ENCODE measurements around the gene TIMM44.
"Not testable (repeated sequence)": the region's sequence is repeated elsewhere in the genome, so short reads cannot be mapped to it uniquely, and the experiment has no call there.

Gene TIMM44

GRCh38 chr19:7941895-7942596 lies 1.4 kb downstream of the TIMM44 start:
- no peak for DNase-seq

- no peak for DNase-seq
These were observed 2.6 kb downstream of the TIMM44 start for GRCh38 chr19:7940841-7941240.

GRCh38 chr19:7934766-7935165 lies 8.7 kb downstream of the TIMM44 start:
- no peak for DNase-seq

DNA sequence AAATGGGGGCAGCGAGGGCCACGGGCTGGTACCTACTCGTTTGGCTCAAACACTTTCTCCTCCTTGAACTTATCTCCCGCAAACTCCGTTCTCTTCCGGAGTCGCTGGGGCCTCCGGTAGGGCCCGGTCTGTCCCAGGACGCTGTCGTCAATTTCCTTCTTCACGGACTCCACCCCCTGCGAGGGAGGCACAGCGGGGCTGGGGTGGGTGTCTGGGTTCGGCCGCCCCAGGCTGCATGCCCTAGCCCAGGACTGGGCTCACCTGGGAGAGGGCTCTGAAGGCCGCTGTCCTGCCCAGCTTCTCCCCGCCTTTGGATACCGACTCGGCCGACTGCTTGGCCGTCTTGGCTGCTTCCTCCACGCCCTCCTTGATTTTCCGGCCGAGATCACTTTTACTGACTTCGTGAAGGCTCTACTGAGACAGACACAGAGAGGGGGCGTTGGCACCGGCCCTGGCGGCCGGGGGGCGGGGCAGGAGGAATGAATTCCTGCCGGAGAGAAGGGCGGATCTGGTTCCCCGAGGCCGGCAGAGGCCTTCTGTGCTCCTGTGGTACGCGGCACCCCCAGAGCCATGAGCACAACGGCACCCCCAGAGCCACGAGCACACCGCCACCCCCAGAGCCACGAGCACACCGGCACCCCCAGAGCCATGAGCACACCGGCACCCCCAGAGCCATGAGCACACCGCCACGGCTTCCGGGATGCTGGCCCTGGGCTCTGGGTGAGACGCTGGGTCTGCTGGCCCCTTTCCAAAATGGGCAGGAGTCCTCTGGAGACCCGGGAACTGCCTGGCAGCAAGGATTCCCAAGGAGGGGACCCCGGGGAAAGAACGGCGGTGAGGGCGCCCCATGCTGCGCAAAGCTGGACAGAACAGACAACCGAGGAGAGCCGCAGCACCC lies 9.4 kb downstream of the TIMM44 start:
- no peak for DNase-seq

DNA sequence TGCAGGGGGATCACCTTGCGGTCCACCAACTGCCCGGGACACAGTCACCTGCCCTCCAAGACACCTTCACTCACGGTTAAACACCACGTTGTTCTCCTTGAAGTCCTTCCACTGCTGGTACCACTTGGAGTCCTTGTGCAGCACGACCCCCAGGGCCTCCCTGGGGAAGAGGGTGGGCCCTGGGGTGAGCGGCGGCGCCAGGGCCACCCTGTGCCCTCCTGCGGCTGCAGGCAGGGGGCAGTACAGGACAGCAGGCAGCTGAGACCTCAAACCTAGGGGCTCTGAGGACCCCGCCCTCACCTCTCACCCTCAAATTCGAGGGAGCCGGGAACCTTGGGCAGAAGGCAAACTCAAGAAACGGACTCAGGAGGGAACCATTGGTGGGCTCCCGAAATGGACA lies 10.1 kb downstream of the TIMM44 start:
- no peak for DNase-seq

GRCh38 chr19:7932930-7933300 lies 10.6 kb downstream of the TIMM44 start:
- DNase-seq: no peak

DNA sequence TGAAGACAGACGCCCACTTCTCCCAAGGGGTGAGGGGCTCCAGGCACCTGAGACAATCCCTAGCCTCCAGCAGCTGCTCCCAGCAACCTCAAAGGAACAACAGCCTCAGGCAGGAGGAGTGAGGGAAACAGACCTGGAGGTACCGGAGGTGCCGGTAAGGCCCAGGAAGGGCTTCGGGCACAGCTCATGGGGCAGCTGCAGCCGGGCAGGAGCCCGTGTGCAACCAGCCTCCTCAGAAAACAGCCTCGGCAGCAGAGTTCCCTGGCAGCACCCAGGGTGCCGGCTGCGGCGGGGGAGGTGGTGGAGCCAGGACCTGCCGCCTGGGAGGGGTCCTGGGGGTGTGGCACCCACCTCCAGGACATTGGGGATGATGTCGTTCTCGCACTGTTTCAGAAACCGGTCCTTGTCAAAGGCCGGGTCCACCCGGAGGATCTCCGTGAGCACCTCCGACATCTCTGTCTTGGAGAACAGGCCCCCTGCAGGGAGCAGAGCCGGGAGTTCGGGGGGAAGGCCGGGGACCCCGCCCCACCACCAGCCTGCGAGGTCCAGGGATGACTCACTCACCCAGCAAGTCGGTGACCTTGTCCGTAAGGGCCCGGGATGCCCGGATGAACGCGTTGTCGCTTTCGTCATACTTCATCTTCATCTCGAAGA lies 11.1 kb downstream of the TIMM44 start:
- no peak for DNase-seq

DNA sequence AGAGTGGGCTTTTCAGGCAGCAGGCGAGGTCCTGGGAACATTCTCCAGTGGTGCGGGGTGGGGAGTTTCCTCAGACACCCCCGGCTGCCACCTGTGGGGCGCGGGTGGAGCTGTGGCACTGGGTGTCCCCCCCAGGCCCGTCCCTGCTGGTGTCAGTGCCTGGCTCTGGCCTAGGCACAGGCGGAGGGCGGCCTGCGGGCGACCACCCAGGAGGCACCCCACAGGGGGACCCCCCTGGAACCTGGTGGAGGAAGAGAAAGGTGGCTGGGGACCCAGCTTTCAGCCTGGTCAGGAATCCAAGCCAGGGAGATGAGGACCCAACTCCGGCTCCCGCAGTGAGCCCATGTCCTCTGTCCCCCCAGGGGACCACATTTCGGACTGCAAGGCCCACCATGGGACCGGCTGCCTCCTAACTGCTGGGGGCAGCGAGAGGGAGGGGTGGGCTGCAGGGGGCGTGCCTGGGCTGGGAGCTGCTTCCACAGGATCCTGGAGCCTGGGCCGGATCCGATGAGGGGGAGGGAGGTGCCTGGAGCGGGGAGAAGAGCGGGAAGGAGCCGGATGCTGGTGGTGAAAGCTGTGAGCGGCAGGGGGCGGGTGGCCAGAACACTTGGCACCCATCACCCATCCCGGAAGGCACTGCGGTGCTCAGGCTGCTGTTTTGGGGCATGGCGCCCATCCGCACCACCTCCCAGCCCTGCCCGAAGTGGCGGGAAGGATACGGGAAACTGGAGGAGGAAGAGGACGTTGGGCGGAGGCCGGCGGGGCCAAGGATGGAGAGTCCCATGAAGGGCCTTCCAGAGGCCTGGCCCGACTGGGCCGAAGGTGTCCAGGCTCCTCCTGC lies 12.0 kb downstream of the TIMM44 start:
- DNase-seq: no peak

- no peak for DNase-seq
These were observed 12.7 kb downstream of the TIMM44 start for GRCh38 chr19:7930765-7931164.

DNA sequence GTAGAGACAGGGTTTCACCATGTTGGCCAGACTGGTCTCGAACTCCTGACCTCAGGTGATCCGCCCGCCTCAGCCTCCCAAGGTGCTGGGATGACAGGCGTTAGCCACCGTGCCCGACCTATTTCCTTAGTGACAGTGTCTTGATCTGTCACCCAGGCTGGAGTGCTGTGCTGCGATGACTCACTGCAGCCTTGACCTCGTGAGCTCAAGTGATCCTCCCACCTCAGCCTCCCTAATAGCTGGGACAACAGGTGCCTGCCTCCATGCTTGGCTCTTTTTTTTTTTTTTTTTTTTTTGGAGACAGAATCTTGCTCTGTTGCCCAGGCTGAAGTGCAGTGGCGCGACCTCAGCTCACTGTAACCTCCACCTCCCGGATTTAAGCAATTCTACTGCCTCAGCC lies 13.4 kb downstream of the TIMM44 start:
- not testable (repeated sequence) for DNase-seq

GRCh38 chr19:7928741-7929701 lies 14.4 kb downstream of the TIMM44 start:
- peak; percentile 77 for DNase-seq

- DNase-seq: no peak
These were observed 15.1 kb downstream of the TIMM44 start for GRCh38 chr19:7928334-7928706.

- no peak for DNase-seq
These were observed 15.7 kb downstream of the TIMM44 start for GRCh38 chr19:7927605-7928333.

DNA sequence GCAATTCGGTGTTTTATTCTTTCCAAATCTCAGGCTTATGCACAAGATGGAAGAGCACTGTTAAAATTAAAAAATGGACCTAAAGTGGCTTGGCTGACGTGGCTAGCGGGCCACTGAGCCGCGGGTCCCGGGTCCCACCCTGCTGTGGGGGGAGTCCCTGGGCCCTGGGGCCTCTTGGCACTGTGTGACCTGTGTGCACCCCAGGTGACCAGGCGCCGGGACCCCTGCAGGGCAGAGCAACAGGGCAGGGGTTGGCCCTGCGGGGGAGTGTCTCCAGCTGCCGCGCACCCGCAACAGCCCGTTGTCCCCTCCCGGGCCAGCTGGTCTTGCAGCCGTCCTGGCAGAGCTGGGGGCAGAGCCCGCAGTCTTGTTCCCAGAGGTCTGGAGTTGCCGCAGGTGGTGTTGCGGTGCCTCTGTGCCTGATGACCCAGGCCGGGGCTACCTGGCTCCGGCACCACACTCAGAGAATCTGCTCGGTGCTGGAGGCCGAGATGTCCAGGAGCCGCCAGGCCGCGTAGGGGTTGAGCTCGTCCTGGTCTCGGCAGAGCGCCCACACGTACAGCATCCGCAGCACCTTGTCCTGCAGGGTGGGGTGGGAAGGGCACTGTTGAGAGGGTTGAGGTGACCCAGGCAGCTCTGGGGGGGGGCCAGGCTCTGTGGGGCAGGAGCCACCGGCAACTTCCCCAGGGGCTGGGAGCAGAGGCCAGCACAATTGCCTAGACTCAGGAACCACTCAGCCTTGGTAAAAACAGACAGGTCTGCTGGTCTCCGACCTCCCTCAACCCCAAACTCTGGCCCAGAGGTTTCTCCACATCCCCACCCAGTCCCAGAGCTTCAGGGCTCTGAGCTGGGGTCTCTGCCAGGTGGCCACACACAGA lies 16.5 kb downstream of the TIMM44 start:
- DNase-seq: no peak

- peak; percentile 82 for DNase-seq
These were observed 17.3 kb downstream of the TIMM44 start, which contains the start of gene CTXN1 for GRCh38 chr19:7926021-7926726. CTXN1 (minus strand) TSS chr19:7926135; CDS start chr19:7925538, 597 bp downstream.

DNA sequence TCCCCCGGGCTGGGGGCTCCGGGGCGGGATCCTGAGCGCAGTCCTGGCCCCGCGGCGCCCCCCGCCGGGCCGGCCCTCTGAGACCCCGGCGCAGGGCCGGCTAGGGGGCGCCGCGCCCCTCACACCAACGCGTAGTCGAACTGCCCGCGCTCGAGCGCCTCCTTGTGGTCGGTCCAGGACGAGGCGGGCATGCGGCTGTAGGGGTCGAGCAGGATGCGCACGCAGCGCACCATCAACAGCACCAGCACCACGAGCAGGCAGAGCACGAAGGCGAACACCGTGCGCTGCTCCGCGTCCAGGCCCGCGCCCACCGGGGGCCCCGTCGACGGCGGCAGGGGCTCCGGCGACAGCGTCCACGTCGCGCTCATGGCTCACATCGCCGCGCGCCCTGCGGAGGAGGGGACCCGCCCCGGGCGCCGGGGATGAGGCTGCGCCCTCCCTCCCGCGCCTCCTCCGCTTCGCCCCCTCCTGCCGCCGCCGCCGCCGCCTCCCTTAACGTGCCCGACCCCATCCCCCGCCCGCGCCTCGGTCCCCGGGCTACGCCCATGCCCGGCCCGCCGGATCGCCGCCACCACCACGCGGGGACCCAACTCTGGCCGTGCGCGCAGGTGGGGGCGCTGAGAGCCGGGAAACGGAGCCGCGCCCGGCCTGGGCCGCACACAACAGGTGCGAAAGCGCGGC lies 18.2 kb downstream of the TIMM44 start:
- peak; percentile 76 for DNase-seq

DNA sequence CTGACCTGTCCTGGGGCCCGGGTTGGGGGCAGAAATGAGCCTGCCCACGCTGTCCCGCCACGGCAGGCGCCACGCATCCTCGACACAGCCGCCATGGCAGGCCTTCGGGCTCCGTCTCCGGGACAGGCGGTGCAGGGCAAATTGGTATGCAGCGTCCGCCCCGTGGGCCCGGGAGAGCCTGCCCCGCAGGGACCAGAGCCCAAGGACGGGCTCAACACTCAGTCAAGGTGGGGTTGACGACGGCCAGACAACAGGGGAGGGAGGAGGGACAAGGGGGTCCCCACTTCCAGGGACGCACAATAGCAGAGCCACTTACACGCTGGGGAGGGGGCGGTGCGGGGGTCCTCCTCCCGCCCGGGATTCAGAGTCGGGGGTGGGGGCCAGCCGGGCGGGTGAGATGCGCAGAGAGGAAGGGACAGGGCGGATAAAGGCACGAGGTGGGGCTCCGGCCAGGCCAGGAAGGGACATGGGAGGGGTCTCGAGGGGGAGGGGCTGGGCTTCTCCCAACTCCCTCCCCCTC lies 18.8 kb downstream of the TIMM44 start:
- DNase-seq: no peak

DNA sequence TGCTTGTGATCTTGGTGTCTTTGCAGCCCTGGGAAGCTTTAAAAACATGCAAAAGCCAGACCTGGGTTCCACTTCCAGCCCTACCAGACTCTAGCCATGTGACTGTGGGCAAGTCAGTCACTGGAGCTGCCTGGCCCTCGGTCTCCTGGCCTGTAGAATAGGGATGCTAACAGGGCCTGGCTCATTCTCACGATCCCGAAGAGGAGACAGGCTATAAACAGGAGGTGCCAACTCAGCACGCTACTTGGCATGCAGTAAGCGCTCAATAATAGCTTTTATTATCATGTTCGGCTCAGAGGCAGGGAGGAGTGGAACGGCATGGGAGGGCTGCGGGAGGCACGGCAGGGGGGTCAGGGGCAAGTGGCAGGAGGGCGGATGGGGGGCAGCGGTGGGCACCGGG lies 19.2 kb downstream of the TIMM44 start:
- DNase-seq: no peak
